LNCaP clone FGC (cell line): Measurements from ENCODE around the gene ALX3.
A peak's percentile ranks its signal among the peaks of the same experiment; 100 is the strongest.

Experiments
- DNase-seq: peaks from one replicate; pipeline ENCODE4 v3.0.0-alpha.2; 2011; ENCODE audit warnings: low read depth
- H3K4me3 ChIP-seq: 2 replicates; pipeline ENCODE4 v1.5.1; 2011; ENCODE audit warnings: mild to moderate bottlenecking, low read depth, low read length, control low read depth
- TF ChIP-seq, protein P1 (sequence below): IDR thresholded peaks from 2 replicates; pipeline ENCODE4 v1.5.1; 2012; ENCODE audit warnings: mild to moderate bottlenecking; ENCODE audit not compliant: control insufficient read depth, insufficient read depth; ENCODE audit errors: extremely low read depth

Gene ALX3

DNA sequence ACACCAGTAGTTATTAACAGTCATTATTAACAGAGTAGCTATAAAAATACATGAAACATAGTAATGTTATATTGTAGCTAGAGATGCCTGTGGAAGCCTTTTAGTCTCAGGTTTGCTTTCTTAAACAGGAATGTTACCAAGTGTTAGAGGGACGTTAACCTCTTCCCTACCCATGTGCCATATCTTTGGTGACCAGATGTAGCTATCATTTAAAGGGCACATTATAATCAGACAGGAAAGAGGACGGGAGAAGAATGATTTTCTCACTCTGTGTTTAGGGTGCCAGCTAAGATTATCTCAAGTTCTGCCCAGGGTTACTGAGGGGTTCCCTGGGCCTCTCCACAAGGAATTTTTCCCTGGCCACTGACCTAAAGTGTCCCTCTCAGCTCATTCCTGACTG lies 20.9 kb upstream of the ALX3 start:
- DNase-seq, result no peak
- TF ChIP-seq, protein P1, sequence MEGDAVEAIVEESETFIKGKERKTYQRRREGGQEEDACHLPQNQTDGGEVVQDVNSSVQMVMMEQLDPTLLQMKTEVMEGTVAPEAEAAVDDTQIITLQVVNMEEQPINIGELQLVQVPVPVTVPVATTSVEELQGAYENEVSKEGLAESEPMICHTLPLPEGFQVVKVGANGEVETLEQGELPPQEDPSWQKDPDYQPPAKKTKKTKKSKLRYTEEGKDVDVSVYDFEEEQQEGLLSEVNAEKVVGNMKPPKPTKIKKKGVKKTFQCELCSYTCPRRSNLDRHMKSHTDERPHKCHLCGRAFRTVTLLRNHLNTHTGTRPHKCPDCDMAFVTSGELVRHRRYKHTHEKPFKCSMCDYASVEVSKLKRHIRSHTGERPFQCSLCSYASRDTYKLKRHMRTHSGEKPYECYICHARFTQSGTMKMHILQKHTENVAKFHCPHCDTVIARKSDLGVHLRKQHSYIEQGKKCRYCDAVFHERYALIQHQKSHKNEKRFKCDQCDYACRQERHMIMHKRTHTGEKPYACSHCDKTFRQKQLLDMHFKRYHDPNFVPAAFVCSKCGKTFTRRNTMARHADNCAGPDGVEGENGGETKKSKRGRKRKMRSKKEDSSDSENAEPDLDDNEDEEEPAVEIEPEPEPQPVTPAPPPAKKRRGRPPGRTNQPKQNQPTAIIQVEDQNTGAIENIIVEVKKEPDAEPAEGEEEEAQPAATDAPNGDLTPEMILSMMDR, result no peak
- H3K4me3 ChIP-seq, result no peak overlapping the region

DNA sequence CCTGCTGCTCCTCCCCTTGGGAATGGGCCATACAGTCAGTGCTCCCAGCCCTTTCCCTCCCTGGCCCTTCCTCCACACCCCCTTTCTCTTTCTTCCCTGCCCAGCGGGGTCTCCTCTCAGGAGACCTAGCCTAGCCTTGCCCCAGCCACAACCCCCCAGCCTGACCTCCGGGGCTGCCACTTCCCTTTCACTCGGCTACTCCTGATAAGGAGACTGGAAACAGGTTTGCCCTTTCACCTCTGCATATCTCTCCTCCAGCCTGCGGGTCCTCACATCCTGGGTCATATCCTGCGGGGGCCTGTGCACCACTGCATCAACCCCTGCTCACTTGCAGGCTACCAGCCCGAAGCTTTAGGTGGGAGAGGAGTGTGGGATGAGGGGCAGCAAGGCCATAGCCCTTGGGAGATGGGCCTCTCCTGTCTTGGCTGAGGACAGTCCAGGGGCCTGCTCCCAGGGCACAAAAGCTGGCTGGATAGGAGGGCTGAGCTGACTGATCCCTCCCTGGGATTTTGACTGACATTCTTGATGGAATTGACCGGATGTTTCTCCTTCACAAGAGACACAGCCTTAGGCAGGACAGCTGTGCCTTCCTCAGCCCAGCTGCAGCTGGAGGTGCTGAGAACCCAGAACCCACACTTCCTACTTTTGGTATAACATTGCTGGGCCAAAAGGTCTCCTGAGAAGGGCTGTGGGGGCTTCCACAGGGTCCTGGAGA lies 19.2 kb upstream of the ALX3 start:
- H3K4me3 ChIP-seq, result no peak overlapping the region
- TF ChIP-seq, protein P1, result no peak
- DNase-seq, result no peak

DNA sequence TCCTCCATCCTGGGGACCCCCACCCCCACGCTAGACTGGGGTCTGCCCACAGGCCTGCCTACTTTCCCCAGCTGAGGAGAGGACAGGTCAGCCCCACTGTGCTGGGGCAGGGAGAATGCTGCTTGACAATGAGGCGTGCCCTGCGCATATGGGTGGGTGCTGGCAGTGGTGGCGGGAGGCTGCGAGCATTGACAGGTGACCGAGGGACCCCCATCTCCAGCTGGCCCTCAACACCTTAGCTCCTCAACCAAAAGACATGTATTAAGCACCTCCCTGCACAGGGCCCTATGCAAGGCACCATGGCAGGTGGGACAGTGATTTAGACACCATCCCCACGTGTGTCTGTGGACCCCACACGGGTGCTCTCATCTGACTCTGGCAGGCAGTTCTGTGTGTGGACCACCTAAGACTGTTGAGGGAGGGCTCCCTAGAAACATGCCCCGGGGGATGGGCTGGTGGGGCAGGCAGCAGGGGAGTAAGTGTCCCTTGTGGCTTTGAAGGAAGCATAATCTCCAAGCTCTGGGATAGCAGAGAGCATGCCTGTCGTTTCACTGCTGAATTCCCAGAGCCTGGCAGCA lies 18.4 kb upstream of the ALX3 start:
- no peak for DNase-seq
- H3K4me3 ChIP-seq, result no peak overlapping the region
- TF ChIP-seq, protein P1, result no peak

DNA sequence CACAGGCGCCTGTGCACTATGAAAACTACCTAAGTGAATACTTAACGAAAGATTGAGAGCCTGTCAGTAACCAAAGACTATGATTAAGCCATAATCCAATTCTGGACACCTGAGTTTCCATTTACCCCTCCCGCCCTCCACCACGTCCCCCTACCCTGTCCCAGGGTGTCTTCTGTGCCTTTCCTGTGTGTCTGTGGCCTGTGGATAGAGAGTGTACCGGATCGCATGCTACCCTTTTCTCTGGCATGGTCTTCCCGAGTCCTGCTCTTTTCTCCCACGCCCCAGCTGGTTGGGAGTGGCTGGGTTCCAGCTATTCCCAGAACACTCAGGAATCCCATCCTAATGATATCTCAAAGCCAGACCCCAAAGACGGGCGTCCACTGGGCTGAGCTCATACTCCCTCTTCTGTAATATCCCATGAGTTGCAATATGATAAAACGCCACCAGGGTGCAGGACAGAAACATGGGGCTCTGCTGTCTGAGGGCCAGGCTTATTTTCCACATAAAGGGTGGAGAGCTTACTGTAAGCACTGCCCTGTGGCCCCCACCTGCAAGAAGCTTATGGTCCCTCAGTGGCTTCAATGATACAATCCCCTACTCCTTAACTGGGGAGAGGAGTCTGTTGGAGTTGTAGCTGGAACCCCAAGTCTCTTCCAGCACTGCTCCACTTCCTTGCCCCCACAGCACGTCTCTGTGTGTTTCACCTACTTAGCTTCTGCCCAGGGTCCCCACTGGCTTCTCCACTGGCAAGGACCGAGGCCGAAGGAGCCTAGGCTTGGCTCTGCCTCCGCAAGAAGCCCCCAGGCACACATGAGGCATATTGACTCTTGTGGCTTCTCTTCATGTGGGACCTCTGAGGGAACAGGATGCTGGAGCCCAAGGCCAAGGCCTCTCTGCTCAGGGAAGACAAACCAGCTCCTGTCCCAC lies 17.6 kb upstream of the ALX3 start:
- no peak overlapping the region for H3K4me3 ChIP-seq
- TF ChIP-seq, protein P1, result peak; percentile 83
- DNase-seq, result peak; percentile 11

DNA sequence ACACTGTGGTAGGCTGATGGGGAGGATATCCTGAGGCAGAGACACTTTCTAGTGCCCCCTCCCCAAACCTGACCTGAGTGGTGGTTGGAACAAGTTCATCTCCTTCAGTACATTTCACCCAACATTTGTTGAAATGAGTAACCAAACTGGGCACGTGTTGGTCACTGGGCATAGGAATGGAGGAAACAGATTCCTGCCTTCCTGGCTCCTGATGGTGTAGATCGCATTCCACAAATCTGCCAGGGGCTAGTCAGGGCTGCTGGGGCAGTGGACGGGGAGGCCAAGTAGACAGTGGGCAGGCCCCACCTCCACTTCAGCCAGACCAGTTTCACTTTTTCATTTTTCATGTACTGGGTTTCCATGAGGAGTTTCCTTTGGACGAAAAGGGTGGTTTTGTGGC lies 16.5 kb upstream of the ALX3 start:
- no peak for DNase-seq
- no peak overlapping the region for H3K4me3 ChIP-seq
- TF ChIP-seq, protein P1, result no peak

DNA sequence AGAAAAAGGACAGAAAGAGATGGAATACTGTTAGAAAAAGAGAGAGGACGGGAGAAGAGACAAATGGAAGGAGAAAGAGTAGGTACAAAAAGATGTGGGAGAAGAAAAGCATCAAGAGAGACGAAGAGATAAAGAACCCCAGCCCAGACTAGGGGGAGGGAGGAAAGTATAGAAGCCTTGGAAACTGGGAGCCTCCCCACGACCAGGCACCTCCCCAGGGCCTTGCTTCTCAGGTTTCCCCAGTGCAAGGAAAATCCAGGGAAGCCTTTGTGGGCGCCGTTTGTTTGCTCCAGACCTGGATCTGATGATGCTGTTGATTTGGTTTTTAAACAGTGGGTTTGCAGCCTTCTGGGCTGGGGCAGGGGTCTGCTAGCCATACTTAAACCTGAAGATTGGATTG lies 15.2 kb upstream of the ALX3 start:
- no peak for DNase-seq
- no peak overlapping the region for H3K4me3 ChIP-seq
- TF ChIP-seq, protein P1, result no peak
